IMR-90 (cell line): ENCODE measurements around the gene CDK6. TPM values are rescaled to one million over a fixed set of nuclear protein-coding genes. Genes with fewer than 3 reads are reported as not detected.

Experiments used
- microRNA-seq, 2 experiments: library from miRNA; stranded (forward) in 1 of 2; unstranded in 1 of 2; fragments of 10-50 nt in 1 of 2; fragments of <30 nt in 1 of 2; gene quantifications in 1 of 2; microRNA quantifications in 1 of 2; one replicate each; pipeline versions ENCODE3 to v1.1.0; 2013 to 2020; ENCODE audit not compliant: insufficient read depth in 1 of 2, insufficient read length in 1 of 2, unreplicated experiment in 1 of 2
- polyA plus RNA-seq, 3 experiments: library from polyadenylated mRNA; depleted of rRNA; stranded (reverse); fragments of >200 nt; gene quantifications; 2 replicates each; pipeline ENCODE4 v1.2.3, GENCODE V29; 2012; ENCODE audit warnings: low replicate concordance in 1 of 3
- small RNA-seq, 5 experiments: library from RNA; depleted of rRNA; stranded (forward); fragments of <200 nt; gene quantifications; one replicate each; pipeline ENCODE3, GENCODE V24; 2012
- total RNA-seq: library from RNA; depleted of rRNA; stranded (reverse); fragments of >200 nt; gene quantifications from 2 replicates; pipeline ENCODE4 v1.2.3, GENCODE V29; 2012; rRNA removed

Gene CDK6
- total and polyA plus RNA-seq, 2 of the 4 experiments (the other 2 are of a cell fraction) = 21.5 to 195 TPM

Small RNA genes lying within 50 kb of the gene (microRNA-seq; reads per million reads assigned to microRNA genes)
- not detected for gene RNU6-10P (ENCODE audit: insufficient read depth, insufficient read length)

Small RNA genes lying within 50 kb of the gene (small RNA-seq; reads per million reads assigned to genes)
- 0 to 19.9 (median 0.08) reads per million in 5 experiments for gene RNU6-10P

Other genes starting within 250 kb of the CDK6 start
- gene FAM133B, start 246.2 kb downstream of the CDK6 start, total RNA-seq = 5.4 and 16.4 TPM in 2 replicates
- gene FAM133B, start 246.2 kb downstream of the CDK6 start, polyA plus RNA-seq (2012; rRNA removed) = 9.5 and 10.6 TPM in 2 replicates